KMS-11 (cell line): ENCODE data around the gene SH3TC1.

ENCODE experiments used
- H2AFZ ChIP-seq: fragments of 200-600 bp; sonication (generic); 2 replicates; pipeline ENCODE4 v1.6.1; 2016; ENCODE audit warnings: antibody characterized with exemption, mixed run types, low read depth
- H3K27ac ChIP-seq: fragments of 200-600 bp; sonication (generic); 2 replicates; pipeline ENCODE4 v1.6.1; 2016; ENCODE audit warnings: mild to moderate bottlenecking, mixed run types
- H3K27me3 ChIP-seq: fragments of 200-600 bp; sonication (generic); 2 replicates; pipeline ENCODE4 v1.6.1; 2017; ENCODE audit warnings: mild to moderate bottlenecking, low read depth, mixed run types, moderate library complexity; ENCODE audit not compliant: insufficient read depth
- H3K36me3 ChIP-seq: fragments of 200-600 bp; sonication (generic); 2 replicates; pipeline ENCODE4 v1.6.1; 2017; ENCODE audit warnings: mild to moderate bottlenecking, mixed run types; ENCODE audit not compliant: insufficient read depth
- H3K4me1 ChIP-seq: fragments of 200-600 bp; sonication (generic); 2 replicates; pipeline ENCODE4 v1.6.1; 2016; ENCODE audit warnings: mild to moderate bottlenecking, low read depth, mixed run types; ENCODE audit not compliant: poor library complexity, severe bottlenecking
- H3K4me2 ChIP-seq: fragments of 200-600 bp; sonication (generic); 2 replicates; pipeline ENCODE4 v1.7.0; 2016; ENCODE audit warnings: mild to moderate bottlenecking, mixed run types
- H3K4me3 ChIP-seq: fragments of 200-600 bp; sonication (generic); IDR thresholded peaks from 2 replicates; pipeline ENCODE4 v1.6.1; 2017; ENCODE audit warnings: low read depth, low read length, mixed read lengths; ENCODE audit not compliant: insufficient read depth
- H3K79me2 ChIP-seq: fragments of 200-600 bp; sonication (generic); 2 replicates; pipeline ENCODE4 v1.6.1; 2016; ENCODE audit warnings: low read depth, mixed run types; ENCODE audit not compliant: insufficient read depth
- H3K9ac ChIP-seq: fragments of 200-600 bp; sonication (generic); 2 replicates; pipeline ENCODE4 v1.6.1; 2016; ENCODE audit warnings: mild to moderate bottlenecking, mixed run types
- H4K20me1 ChIP-seq: fragments of 200-600 bp; sonication (generic); 2 replicates; pipeline ENCODE4 v1.6.1; 2016; ENCODE audit warnings: mild to moderate bottlenecking, mixed run types; ENCODE audit not compliant: insufficient read depth
- CTCF ChIP-seq: fragments of 200-600 bp; sonication (generic); conservative IDR thresholded peaks from 2 replicates; pipeline ENCODE4 v1.6.1; 2017; ENCODE audit warnings: low read depth, mild to moderate bottlenecking, antibody characterized with exemption, low read length, moderate library complexity, mixed read lengths

Gene SH3TC1

GRCh38 chr4:8207314-8207713 is 8.2 kb downstream of the SH3TC1 start:
- Histone ChIP-seq H3K27me3 (no peaks in the 10 kb centered on the region), H4K20me1 (no peaks in the 10 kb centered on the region), H3K4me2 (no peak overlapping the region), H3K27ac (no peak overlapping the region), H3K9ac (no peak overlapping the region), H3K36me3 (no peaks in the 10 kb centered on the region), H3K4me3 (no peak overlapping the region), H3K4me1 (no peaks in the 10 kb centered on the region), H2AFZ (no peak overlapping the region), H3K79me2 (no peaks in the 10 kb centered on the region)
- TF ChIP-seq CTCF: no peak

GRCh38 chr4:8208565-8208964 is 9.5 kb downstream of the SH3TC1 start:
- H2AFZ ChIP-seq: no peak overlapping the region
- no peaks in the 10 kb centered on the region for H3K36me3 ChIP-seq
- H3K4me2 ChIP-seq: no peak overlapping the region
- no peaks in the 10 kb centered on the region for H4K20me1 ChIP-seq
- H3K4me1 ChIP-seq: no peaks in the 10 kb centered on the region
- no peak overlapping the region for H3K9ac ChIP-seq
- H3K27ac ChIP-seq: no peak overlapping the region
- no peaks in the 10 kb centered on the region for H3K79me2 ChIP-seq
- no peak overlapping the region for H3K4me3 ChIP-seq
- no peaks in the 10 kb centered on the region for H3K27me3 ChIP-seq
- no peak for TF ChIP-seq CTCF

GRCh38 chr4:8209181-8209874 is 10.2 kb downstream of the SH3TC1 start:
- Histone ChIP-seq H4K20me1 (no peaks in the 10 kb centered on the region), H3K27ac (no peak overlapping the region), H3K4me3 (no peak overlapping the region), H2AFZ (no peak overlapping the region), H3K79me2 (no peaks in the 10 kb centered on the region), H3K27me3 (no peaks in the 10 kb centered on the region), H3K4me2 (no peak overlapping the region), H3K9ac (no peak overlapping the region), H3K4me1 (no peaks in the 10 kb centered on the region), H3K36me3 (no peaks in the 10 kb centered on the region)
- no peak for TF ChIP-seq CTCF

GRCh38 chr4:8210010-8210409 is 10.9 kb downstream of the SH3TC1 start:
- Histone ChIP-seq H3K4me1 (no peaks in the 10 kb centered on the region), H4K20me1 (no peaks in the 10 kb centered on the region), H3K4me3 (no peak overlapping the region), H3K27me3 (no peaks in the 10 kb centered on the region), H3K36me3 (no peaks in the 10 kb centered on the region), H3K79me2 (no peaks in the 10 kb centered on the region), H3K4me2 (no peak overlapping the region), H2AFZ (no peak overlapping the region), H3K9ac (no peak overlapping the region), H3K27ac (no peak overlapping the region)
- TF ChIP-seq CTCF: no peak
